HG03103 (cell line): Measurements from ENCODE around the gene EML2.
"Not testable (repeated sequence)": the region's sequence is repeated elsewhere in the genome, so short reads cannot be mapped to it uniquely, and the experiment has no call there.

Experiments used
- ATAC-seq: cut with Tn5 transposase; IDR thresholded peaks from one replicate; pipeline ENCODE4 v1.9.1; 2021; ENCODE audit warnings: low read depth; ENCODE audit not compliant: unreplicated experiment

EML2 gene

GRCh38 chr19:45621976-45622503, 17.2 kb downstream of the EML2 start:
- no peak for ATAC-seq

- ATAC-seq = no peak
Observed at GRCh38 chr19:45621389-45621788, 17.8 kb downstream of the EML2 start.

- ATAC-seq = no peak
Observed at GRCh38 chr19:45616704-45617017, 22.5 kb downstream of the EML2 start.

- ATAC-seq = no peak
Observed at GRCh38 chr19:45615795-45616703, 23.1 kb downstream of the EML2 start.

GRCh38 chr19:45615056-45615455, 24.1 kb downstream of the EML2 start:
- ATAC-seq = not testable (repeated sequence)

- ATAC-seq = no peak
Observed at GRCh38 chr19:45613926-45614725, 25.1 kb downstream of the EML2 start.

- ATAC-seq = no peak
Observed at GRCh38 chr19:45608948-45609347, 30.2 kb downstream of the EML2 start.

GRCh38 chr19:45607071-45608029, 31.8 kb downstream of the EML2 start:
- no peak for ATAC-seq

- ATAC-seq = no peak
Observed at GRCh38 chr19:45601524-45602374, 37.4 kb downstream of the EML2 start, which contains the start of gene GPR4. TSS of gene GPR4 (minus strand) at chr19:45602212. CDS start at chr19:45591866, 10,346 bp downstream.

GRCh38 chr19:45601115-45601514, 38.1 kb downstream of the EML2 start:
- no peak for ATAC-seq

GRCh38 chr19:45600340-45600885, 38.8 kb downstream of the EML2 start:
- no peak for ATAC-seq

- no peak for ATAC-seq
Observed at GRCh38 chr19:45599286-45599685, 39.9 kb downstream of the EML2 start.

GRCh38 chr19:45598267-45599001, 40.8 kb downstream of the EML2 start:
- no peak for ATAC-seq

- ATAC-seq = no peak
Observed at GRCh38 chr19:45597425-45598111, 41.6 kb downstream of the EML2 start.

GRCh38 chr19:45595814-45596213, 43.4 kb downstream of the EML2 start:
- ATAC-seq = no peak

GRCh38 chr19:45593520-45593919, 45.7 kb downstream of the EML2 start:
- ATAC-seq = no peak

GRCh38 chr19:45592366-45592765, 46.8 kb downstream of the EML2 start:
- ATAC-seq = no peak

- ATAC-seq = no peak
Observed at GRCh38 chr19:45591638-45592005, 47.6 kb downstream of the EML2 start.
